Measurements from ENCODE around the gene FAM180A.

DNA sequence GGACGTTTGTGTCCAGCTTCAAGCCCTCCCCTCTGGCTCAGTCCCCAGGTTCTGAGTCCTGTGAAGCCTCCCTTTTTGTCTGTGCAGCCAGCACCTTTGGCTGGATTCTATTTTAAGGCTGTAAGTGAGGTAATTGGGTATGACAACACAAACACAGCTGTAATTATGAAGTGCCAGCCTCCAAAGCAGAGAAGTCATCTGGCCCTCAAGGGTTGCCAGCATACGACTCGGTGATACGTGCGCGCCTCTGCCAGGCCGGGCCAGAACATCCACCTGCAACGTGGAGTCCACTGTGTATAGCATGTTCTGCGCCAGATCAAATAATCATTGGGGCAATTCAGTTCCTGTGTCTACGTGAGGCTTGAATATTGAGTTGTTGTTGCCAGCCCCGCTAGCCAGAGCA is 6.7 kb upstream of the FAM180A start:
- TF ChIP-seq POLR2AphosphoS5 (IDR thresholded peaks at IDR 0.05; ENCODE audit: low read length) (no peak), CEBPB (IDR thresholded peaks at IDR 0.05; ENCODE audit: borderline replicate concordance in 1 of 2, low read depth in 2 of 2, low read length in 2 of 2) (no peak), MYC (IDR thresholded peaks at IDR 0.05; ENCODE audit: insufficient read depth, insufficient read length, insufficient replicate concordance, low read length, severe bottlenecking) (no peak), ZNF24 (IDR thresholded peaks at IDR 0.05) (no peak), SP1 (IDR thresholded peaks at IDR 0.05; ENCODE audit: low read depth, low read length) (no peak), FOXM1 (IDR thresholded peaks at IDR 0.05; ENCODE audit: low read depth, low read length) (no peak), HDAC2 (IDR thresholded peaks at IDR 0.05) (no peak), CREM (IDR thresholded peaks at IDR 0.05; ENCODE audit: low read depth) (no peak), ESRRA (IDR thresholded peaks at IDR 0.05; ENCODE audit: low read length) (no peak), RAD21 (IDR thresholded peaks at IDR 0.05; ENCODE audit: insufficient read depth, low read depth, low read length) (no peak)
- TF ChIP-seq, protein P1, sequence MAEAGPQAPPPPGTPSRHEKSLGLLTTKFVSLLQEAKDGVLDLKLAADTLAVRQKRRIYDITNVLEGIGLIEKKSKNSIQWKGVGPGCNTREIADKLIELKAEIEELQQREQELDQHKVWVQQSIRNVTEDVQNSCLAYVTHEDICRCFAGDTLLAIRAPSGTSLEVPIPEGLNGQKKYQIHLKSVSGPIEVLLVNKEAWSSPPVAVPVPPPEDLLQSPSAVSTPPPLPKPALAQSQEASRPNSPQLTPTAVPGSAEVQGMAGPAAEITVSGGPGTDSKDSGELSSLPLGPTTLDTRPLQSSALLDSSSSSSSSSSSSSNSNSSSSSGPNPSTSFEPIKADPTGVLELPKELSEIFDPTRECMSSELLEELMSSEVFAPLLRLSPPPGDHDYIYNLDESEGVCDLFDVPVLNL (IDR thresholded peaks at IDR 0.05; ENCODE audit: low read depth, low read length) = no peak

All from GM12878 (cell line).